Muscle layer of colon (tissue), 2 donors: ENCODE measurements around the gene FRMD4A.

Experiments
- H3K27ac ChIP-seq: one replicate; pipeline ENCODE4 v1.7.0; 2013; ENCODE audit warnings: low read depth, mild to moderate bottlenecking, low read length, moderate library complexity
- H3K27me3 ChIP-seq, 2 donors: one replicate each; pipeline ENCODE4 v1.7.0; 2013; ENCODE audit warnings: low read length in 2 of 2, mild to moderate bottlenecking in 2 of 2; ENCODE audit not compliant: insufficient read depth in 2 of 2, control insufficient read depth in 1 of 2
- H3K36me3 ChIP-seq: one replicate; pipeline ENCODE4 v1.7.0; 2013; ENCODE audit warnings: mild to moderate bottlenecking, low read length; ENCODE audit not compliant: insufficient read depth
- H3K4me1 ChIP-seq: one replicate; pipeline ENCODE4 v1.7.0; 2013; ENCODE audit warnings: mild to moderate bottlenecking, low read length; ENCODE audit not compliant: insufficient read depth
- H3K4me3 ChIP-seq, 2 donors: one replicate each; pipeline ENCODE4 v1.7.0; 2013; ENCODE audit warnings: low read length in 2 of 2, low read depth in 1 of 2, mild to moderate bottlenecking in 1 of 2, moderate library complexity in 1 of 2
- H3K9ac ChIP-seq: one replicate; pipeline ENCODE4 v1.7.0; 2013; ENCODE audit warnings: low read length
- H3K9me3 ChIP-seq: one replicate; pipeline ENCODE4 v1.7.0; 2013; ENCODE audit warnings: mild to moderate bottlenecking, low read length
- donor health status: abdominal sarcoma.
- donor health status: Adenocarcinoma of cecum.

Gene FRMD4A

GRCh38 chr10:13745271-13745670 lies 585.5 kb downstream of the FRMD4A start:
- Histone ChIP-seq H3K27me3 (no peaks in the 10 kb centered on the region), H3K4me1 (no peaks in the 10 kb centered on the region), H3K36me3 (no peaks in the 10 kb centered on the region), H3K9me3 (no peaks in the 10 kb centered on the region), H3K4me3 (no peak overlapping the region), H3K9ac (no peak overlapping the region), H3K27ac (no peak overlapping the region)

GRCh38 chr10:13743963-13744362 lies 586.8 kb downstream of the FRMD4A start:
- Histone ChIP-seq H3K9ac (no peak overlapping the region), H3K27ac (no peak overlapping the region), H3K27me3 (no peaks in the 10 kb centered on the region), H3K36me3 (no peaks in the 10 kb centered on the region), H3K4me1 (no peaks in the 10 kb centered on the region), H3K9me3 (no peaks in the 10 kb centered on the region), H3K4me3 (no peak overlapping the region)

- Histone ChIP-seq H3K4me1 (no peaks in the 10 kb centered on the region), H3K4me3 (no peak overlapping the region), H3K27ac (no peak overlapping the region), H3K9ac (no peak overlapping the region), H3K9me3 (no peaks in the 10 kb centered on the region), H3K36me3 (no peaks in the 10 kb centered on the region), H3K27me3 (no peaks in the 10 kb centered on the region)
Observed at GRCh38 chr10:13743101-13743693, 587.5 kb downstream of the FRMD4A start.

GRCh38 chr10:13741438-13741837 lies 589.3 kb downstream of the FRMD4A start:
- Histone ChIP-seq H3K4me3 (no peak overlapping the region), H3K27ac (no peak overlapping the region), H3K4me1 (no peaks in the 10 kb centered on the region), H3K9ac (no peak overlapping the region), H3K36me3 (peaks cover 1% of the 10 kb centered on the region), H3K9me3 (no peaks in the 10 kb centered on the region), H3K27me3 (no peaks in the 10 kb centered on the region)

GRCh38 chr10:13740461-13740860 lies 590.3 kb downstream of the FRMD4A start:
- Histone ChIP-seq H3K9me3 (no peaks in the 10 kb centered on the region), H3K36me3 (peaks cover 4% of the 10 kb centered on the region), H3K27ac (no peak overlapping the region), H3K27me3 (no peaks in the 10 kb centered on the region), H3K9ac (no peak overlapping the region), H3K4me3 (no peak overlapping the region), H3K4me1 (no peaks in the 10 kb centered on the region)

GRCh38 chr10:13739183-13739582 lies 591.5 kb downstream of the FRMD4A start:
- Histone ChIP-seq H3K9ac (no peak overlapping the region), H3K9me3 (no peaks in the 10 kb centered on the region), H3K27ac (no peak overlapping the region), H3K4me1 (no peaks in the 10 kb centered on the region), H3K27me3 (no peaks in the 10 kb centered on the region), H3K36me3 (peaks cover 4% of the 10 kb centered on the region), H3K4me3 (no peak overlapping the region)

GRCh38 chr10:13736506-13736905 lies 594.2 kb downstream of the FRMD4A start:
- no peaks in the 10 kb centered on the region for H3K27me3 ChIP-seq
- H3K27ac ChIP-seq = no peak overlapping the region
- no peaks in the 10 kb centered on the region for H3K4me1 ChIP-seq
- no peak overlapping the region for H3K4me3 ChIP-seq
- H3K9ac ChIP-seq = no peak overlapping the region
- peaks cover 4% of the 10 kb centered on the region for H3K36me3 ChIP-seq
- H3K9me3 ChIP-seq = no peaks in the 10 kb centered on the region

GRCh38 chr10:13734151-13734550 lies 596.6 kb downstream of the FRMD4A start:
- Histone ChIP-seq H3K27me3 (no peaks in the 10 kb centered on the region), H3K4me1 (no peaks in the 10 kb centered on the region)

GRCh38 chr10:13733071-13733470 lies 597.7 kb downstream of the FRMD4A start:
- H3K4me3 ChIP-seq = no peak overlapping the region
- peaks cover 4% of the 10 kb centered on the region for H3K36me3 ChIP-seq
- H3K27me3 ChIP-seq = no peaks in the 10 kb centered on the region
- no peaks in the 10 kb centered on the region for H3K4me1 ChIP-seq
- H3K9me3 ChIP-seq = no peaks in the 10 kb centered on the region
- H3K27ac ChIP-seq = no peak overlapping the region
- H3K9ac ChIP-seq = no peak overlapping the region

More at GRCh38 chr10:13734151-13734550, 596.6 kb downstream of the FRMD4A start:
- Histone ChIP-seq H3K9ac (no peak overlapping the region), H3K4me3 (no peak overlapping the region), H3K9me3 (no peaks in the 10 kb centered on the region), H3K27ac (no peak overlapping the region), H3K36me3 (peaks cover 4% of the 10 kb centered on the region)

- no peaks in the 10 kb centered on the region for H3K4me1 ChIP-seq
- no peak overlapping the region for H3K9ac ChIP-seq
- H3K4me3 ChIP-seq = no peak overlapping the region
- no peaks in the 10 kb centered on the region for H3K27me3 ChIP-seq
- H3K27ac ChIP-seq = no peak overlapping the region
- H3K36me3 ChIP-seq = peaks cover 4% of the 10 kb centered on the region
- no peaks in the 10 kb centered on the region for H3K9me3 ChIP-seq
Observed at GRCh38 chr10:13732465-13732881, 598.3 kb downstream of the FRMD4A start.

- Histone ChIP-seq H3K27me3 (no peaks in the 10 kb centered on the region), H3K4me1 (no peaks in the 10 kb centered on the region), H3K4me3 (no peak overlapping the region), H3K36me3 (peaks cover 4% of the 10 kb centered on the region), H3K9me3 (no peaks in the 10 kb centered on the region), H3K9ac (no peak overlapping the region), H3K27ac (no peak overlapping the region)
Observed at GRCh38 chr10:13731799-13732198, 598.9 kb downstream of the FRMD4A start.

- Histone ChIP-seq H3K4me1 (no peaks in the 10 kb centered on the region), H3K27me3 (no peaks in the 10 kb centered on the region), H3K27ac (no peak overlapping the region), H3K36me3 (no peaks in the 10 kb centered on the region), H3K9me3 (no peaks in the 10 kb centered on the region), H3K9ac (no peak overlapping the region), H3K4me3 (no peak overlapping the region)
Observed at GRCh38 chr10:13730956-13731355, 599.8 kb downstream of the FRMD4A start.
